H1 (cell line): ENCODE data around the gene CNDP2. TPM values are rescaled to one million over a fixed set of nuclear protein-coding genes. Genes with fewer than 3 reads are reported as not detected.

Experiments
- CTCF ChIA-PET: fragments of 300-600 bp; sonication (Branson Sonifier 250); formaldehyde crosslinking; loops from one replicate; lab custom pipeline; 2021; ENCODE audit not compliant: partially characterized antibody; lab: Charles Lee
- POLR2A ChIA-PET: fragments of 300-600 bp; sonication (Branson Sonifier 250); formaldehyde crosslinking; loops from one replicate; lab custom pipeline; 2021; ENCODE audit warnings: inconsistent platforms; ENCODE audit not compliant: partially characterized antibody; lab: Charles Lee
- DNase-seq, 2 experiments: peaks; one replicate each; pipeline versions ENCODE4 v3.0.0 to v3.0.0-alpha.2; 2010 to 2022; ENCODE audit warnings: low spot score in 2 of 2, low read depth in 1 of 2, mixed read lengths in 1 of 2
- FAIRE-seq: peaks from 2 replicates; lab custom pipeline; 2011; peaks lifted over from hg19 to GRCh38; lab: Jason Lieb, UNC
- H2AFZ ChIP-seq: 2 replicates; pipeline ENCODE4 v1.8.1; 2012; ENCODE audit warnings: low read length, inconsistent platforms
- H2AK5ac ChIP-seq: 2 replicates; pipeline ENCODE4 v1.6.1; 2013; ENCODE audit warnings: low read depth, low read length
- H2BK120ac ChIP-seq: replicated peaks from 2 replicates; pipeline ENCODE3; 2013; ENCODE audit warnings: low read depth, low read length, inconsistent platforms
- H2BK12ac ChIP-seq: 2 replicates; pipeline ENCODE4 v1.6.1; 2013; ENCODE audit warnings: low read depth, low read length
- H2BK15ac ChIP-seq: 2 replicates; pipeline ENCODE4 v1.6.1; 2013; ENCODE audit warnings: low read length
- H2BK20ac ChIP-seq: 2 replicates; pipeline ENCODE4 v1.6.1; 2013; ENCODE audit warnings: low read length
- H2BK5ac ChIP-seq: 2 replicates; pipeline ENCODE4 v1.6.1; 2013; ENCODE audit warnings: low read depth, low read length
- H3K14ac ChIP-seq: 2 replicates; pipeline ENCODE4 v1.6.1; 2013; ENCODE audit warnings: inconsistent platforms; ENCODE audit not compliant: insufficient read length
- H3K18ac ChIP-seq: 2 replicates; pipeline ENCODE4 v1.6.1; 2013; ENCODE audit warnings: low read length; ENCODE audit errors: extremely low read depth
- H3K23ac ChIP-seq: 2 replicates; pipeline ENCODE4 v1.6.1; 2013; ENCODE audit warnings: inconsistent platforms; ENCODE audit not compliant: insufficient read length
- H3K23me2 ChIP-seq: 2 replicates; pipeline ENCODE4 v1.6.1; 2013; ENCODE audit warnings: low read depth, low read length
- H3K27ac ChIP-seq: 2 replicates; pipeline ENCODE4 v1.6.1; 2011; ENCODE audit warnings: low read depth, low read length, inconsistent platforms
- H3K27me3 ChIP-seq, 4 experiments: replicated peaks in 1 of 4; 1 replicate in 1 of 4; 2 replicates in 3 of 4; pipeline versions ENCODE4 v1.6.1 to v1.8.1; 2011 to 2013; ENCODE audit warnings: low read length in 3 of 4, mild to moderate bottlenecking in 3 of 4, inconsistent platforms in 2 of 4, mixed read lengths in 2 of 4, moderate library complexity in 1 of 4; ENCODE audit not compliant: control insufficient read depth in 3 of 4, insufficient read depth in 3 of 4; ENCODE audit errors: extremely low read depth in 1 of 4
- H3K36me3 ChIP-seq, 4 experiments: 2 replicates each; pipeline versions ENCODE4 v1.6.1 to v1.8.1; 2011 to 2013; ENCODE audit warnings: mild to moderate bottlenecking in 4 of 4, low read length in 3 of 4, moderate library complexity in 2 of 4, control low read depth in 1 of 4, inconsistent platforms in 1 of 4; ENCODE audit not compliant: insufficient read depth in 4 of 4, control insufficient read depth in 2 of 4
- H3K4ac ChIP-seq: replicated peaks from 2 replicates; pipeline ENCODE3; 2013; ENCODE audit warnings: low read length, low read depth, mixed read lengths, inconsistent platforms; ENCODE audit not compliant: insufficient read length
- H3K4me1 ChIP-seq, 4 experiments: replicated peaks in 1 of 4; 1 replicate in 1 of 4; 2 replicates in 3 of 4; pipeline versions ENCODE4 v1.6.1 to v1.8.1; 2011 to 2013; ENCODE audit warnings: low read length in 3 of 4, inconsistent platforms in 2 of 4, mixed read lengths in 1 of 4; ENCODE audit not compliant: insufficient read depth in 4 of 4, control insufficient read depth in 3 of 4
- H3K4me2 ChIP-seq, 2 experiments: 2 replicates each; pipeline versions ENCODE4 v1.6.1 to v1.8.1; 2011 to 2013; ENCODE audit warnings: low read depth in 2 of 2, low read length in 2 of 2, control low read depth in 1 of 2, inconsistent platforms in 1 of 2, mild to moderate bottlenecking in 1 of 2; ENCODE audit not compliant: insufficient read depth in 1 of 2
- H3K4me3 ChIP-seq, 4 experiments: fragments of 200-600, 300-600 bp in 1 of 4; sonication (generic), shearing (Covaris generic), sonication (Bioruptor Twin) in 1 of 4; 2 replicates each; pipeline versions ENCODE4 v1.5.1 to v1.8.1; 2011 to 2016; ENCODE audit warnings: low read length in 4 of 4, low read depth in 3 of 4, control low read depth in 2 of 4, inconsistent platforms in 2 of 4, mild to moderate bottlenecking in 2 of 4, mixed read lengths in 1 of 4, moderate library complexity in 1 of 4; ENCODE audit not compliant: insufficient read depth in 2 of 4; ENCODE audit errors: extremely low read depth in 1 of 4
- H3K56ac ChIP-seq: replicated peaks from 2 replicates; pipeline ENCODE3; 2013; ENCODE audit warnings: low read depth, mild to moderate bottlenecking, mixed read lengths, low read length, inconsistent platforms; ENCODE audit not compliant: insufficient read length
- H3K79me1 ChIP-seq: 2 replicates; pipeline ENCODE4 v1.6.1; 2013; ENCODE audit warnings: low read depth, low read length, control low read depth
- H3K79me2 ChIP-seq, 2 experiments: 2 replicates each; pipeline versions ENCODE4 v1.6.1 to v1.8.1; 2012 to 2013; ENCODE audit warnings: low read length in 2 of 2, mild to moderate bottlenecking in 2 of 2, inconsistent platforms in 1 of 2; ENCODE audit not compliant: insufficient read depth in 2 of 2, control insufficient read depth in 1 of 2
- H3K9ac ChIP-seq, 4 experiments: replicated peaks in 1 of 4; 1 replicate in 1 of 4; 2 replicates in 3 of 4; pipeline versions ENCODE4 v1.6.1 to v1.8.1; 2011 to 2013; ENCODE audit warnings: low read depth in 3 of 4, low read length in 3 of 4, control low read depth in 2 of 4, mild to moderate bottlenecking in 2 of 4, moderate library complexity in 2 of 4, inconsistent platforms in 1 of 4; ENCODE audit errors: extremely low read depth in 1 of 4
- H3K9me3 ChIP-seq, 2 experiments: 2 replicates each; pipeline versions ENCODE4 v1.6.1 to v1.8.1; 2012 to 2013; ENCODE audit warnings: mild to moderate bottlenecking in 2 of 2, moderate library complexity in 2 of 2, control low read depth in 1 of 2, inconsistent platforms in 1 of 2, low read depth in 1 of 2, low read length in 1 of 2, mixed read lengths in 1 of 2; ENCODE audit not compliant: insufficient read depth in 2 of 2
- H4K20me1 ChIP-seq, 2 experiments: replicated peaks in 1 of 2; 2 replicates each; pipeline versions ENCODE3 to v1.8.1; 2011 to 2013; ENCODE audit warnings: inconsistent platforms in 2 of 2, low read length in 2 of 2, mild to moderate bottlenecking in 1 of 2; ENCODE audit not compliant: insufficient read depth in 2 of 2, control insufficient read depth in 1 of 2
- H4K5ac ChIP-seq: 2 replicates; pipeline ENCODE4 v1.6.1; 2013; ENCODE audit warnings: low read length, low read depth, mixed read lengths, inconsistent platforms; ENCODE audit not compliant: insufficient read length
- H4K8ac ChIP-seq: 2 replicates; pipeline ENCODE4 v1.8.0; 2013; ENCODE audit warnings: mild to moderate bottlenecking, moderate library complexity, low read length, inconsistent platforms; ENCODE audit not compliant: insufficient read depth; ENCODE audit errors: extremely low read depth
- H4K91ac ChIP-seq: replicated peaks from 2 replicates; pipeline ENCODE3; 2013; ENCODE audit warnings: low read length, mixed read lengths, inconsistent platforms; ENCODE audit not compliant: insufficient read length
- BCL11A ChIP-seq, 2 experiments: IDR thresholded peaks; one replicate each; pipeline ENCODE4 v1.6.1; 2011; ENCODE audit warnings: low read depth in 2 of 2, low read length in 2 of 2, mild to moderate bottlenecking in 2 of 2
- WGBS, 2 experiments: shearing (Covaris generic) in 1 of 2; methylation state at CpG; one replicate each; pipeline versions ENCODE4 v1.1.6 to v1.1.7; 2013 to 2015; ENCODE audit warnings: low lambda C conversion rate in 2 of 2, mixed read lengths in 2 of 2, inconsistent platforms in 1 of 2, low coverage in 1 of 2, missing lambda C conversion rate in 1 of 2; ENCODE audit not compliant: insufficient replicate concordance in 2 of 2, insufficient coverage in 1 of 2, insufficient read length in 1 of 2; ENCODE audit errors: extremely low coverage in 1 of 2, missing lambda C conversion rate in 1 of 2; 5-methylcytosine and 5-hydroxymethylcytosine counted together
- polyA plus RNA-seq, 7 experiments: library from polyadenylated mRNA; depleted of rRNA in 3 of 7; stranded (reverse) in 5 of 7; unstranded in 2 of 7; fragments of >200 nt in 5 of 7; fragments of 200-250 nt in 2 of 7; gene quantifications; 1 replicate in 5 of 7; 2 replicates in 1 of 7; 4 replicates in 1 of 7; pipeline versions ENCODE4 v1.2.1 to v1.2.3, GENCODE V29; 2011 to 2013; ENCODE audit warnings: missing spikeins in 2 of 7, mixed read lengths in 2 of 7
- total RNA-seq: library from RNA; stranded (reverse); fragmentation: NEBNext Ultra II Directional; extraction: Animal tissue kit (Norgen Biotek cat#: 25700); gene quantifications from 2 replicates; pipeline ENCODE4 v1.2.1, GENCODE V29; 2021
- TF ChIP-seq, protein P1 (sequence below), 3 experiments: IDR thresholded peaks; 1 replicate in 2 of 3; 2 replicates in 1 of 3; pipeline versions ENCODE4 v1.5.1 to v1.6.1; 2011; ENCODE audit warnings: low read length in 3 of 3, mild to moderate bottlenecking in 3 of 3, inconsistent platforms in 2 of 3, low read depth in 1 of 3, moderate library complexity in 1 of 3; ENCODE audit not compliant: insufficient read depth in 1 of 3; ENCODE audit errors: control extremely low read depth in 1 of 3

Gene CNDP2
- total and polyA plus RNA-seq, 2 of the 8 experiments (the other 6 are each of a cell fraction or from before 2014, with no cell fraction given), result 71.8 to 243 TPM

DNA sequence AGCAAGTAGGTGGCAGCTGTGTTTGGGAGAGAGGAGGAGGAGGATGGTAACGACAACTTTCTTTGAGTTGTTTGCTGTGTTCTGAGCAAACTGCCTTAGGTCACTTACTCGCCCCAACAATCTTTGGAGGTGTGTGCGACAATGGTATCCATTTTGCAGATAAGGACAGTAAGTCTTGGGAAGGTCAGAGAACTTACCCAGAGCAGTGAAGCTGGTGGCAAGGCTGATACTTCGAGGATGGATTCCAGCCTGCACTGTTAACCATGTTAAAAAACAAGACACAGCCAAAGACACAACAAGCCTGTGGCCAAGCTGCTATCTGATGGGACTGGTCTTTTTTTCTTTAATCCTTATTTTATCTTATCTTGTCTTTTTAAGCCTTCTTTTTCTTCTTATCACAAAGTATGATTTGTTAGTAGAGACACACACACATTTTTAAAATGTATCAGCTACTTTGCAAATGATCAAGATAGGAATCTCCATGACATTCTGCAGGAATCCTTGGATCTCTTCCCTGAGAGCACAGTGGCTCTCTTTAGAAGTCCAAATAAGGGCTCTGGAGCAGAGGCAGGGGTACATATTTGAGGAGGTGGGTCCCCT, 66.1 kb downstream of the CNDP2 start:
- Histone ChIP-seq H3K4me1 (no peaks in the 10 kb centered on the region), H3K9me3 (peaks cover 8 to 12% of the 10 kb centered on the region in 2 experiments), H2BK15ac (no peak overlapping the region), H2AFZ (no peak overlapping the region), H3K36me3 (no peaks in the 10 kb centered on the region), H3K9ac (no peak overlapping the region), H3K56ac (no peak overlapping the region), H3K18ac (no peak overlapping the region), H3K27ac (no peak overlapping the region), H4K8ac (no peak overlapping the region), H4K20me1 (no peaks in the 10 kb centered on the region), H3K27me3 (no peaks in the 10 kb centered on the region), H3K79me1 (no peaks in the 10 kb centered on the region), H4K91ac (no peak overlapping the region), H3K4me3 (no peak overlapping the region), H3K14ac (no peak overlapping the region), H2BK20ac (no peak overlapping the region), H2BK120ac (no peak overlapping the region), H4K5ac (no peak overlapping the region), H3K4me2 (no peak overlapping the region), H3K4ac (no peak overlapping the region), H2BK12ac (no peak overlapping the region), H2AK5ac (no peak overlapping the region), H2BK5ac (no peak overlapping the region), H3K79me2 (no peaks in the 10 kb centered on the region), H3K23ac (no peak overlapping the region), H3K23me2 (no peaks in the 10 kb centered on the region)
- CTCF ChIA-PET, result interaction anchor here (0.7 to 1.2 kb wide), 4 partner anchors 9 to 278 kb away, joined by 3 to 5 read pairs (median 5); no protein-coding TSS in a partner anchor
- FAIRE-seq (no peak), DNase-seq (no peak)
- POLR2A ChIA-PET, result no interaction called here
- 82% methylated on average over 4 of the region's 4 CpGs; no CpG with 5 or more reads in 1 of the 2 experiments for whole genome bisulfite sequencing, 2 experiments
- no peak for TF ChIP-seq BCL11A (IDR thresholded peaks at IDR 0.05; ENCODE audit: low read depth in 2 of 2, low read length in 2 of 2)
- TF ChIP-seq, protein P1, sequence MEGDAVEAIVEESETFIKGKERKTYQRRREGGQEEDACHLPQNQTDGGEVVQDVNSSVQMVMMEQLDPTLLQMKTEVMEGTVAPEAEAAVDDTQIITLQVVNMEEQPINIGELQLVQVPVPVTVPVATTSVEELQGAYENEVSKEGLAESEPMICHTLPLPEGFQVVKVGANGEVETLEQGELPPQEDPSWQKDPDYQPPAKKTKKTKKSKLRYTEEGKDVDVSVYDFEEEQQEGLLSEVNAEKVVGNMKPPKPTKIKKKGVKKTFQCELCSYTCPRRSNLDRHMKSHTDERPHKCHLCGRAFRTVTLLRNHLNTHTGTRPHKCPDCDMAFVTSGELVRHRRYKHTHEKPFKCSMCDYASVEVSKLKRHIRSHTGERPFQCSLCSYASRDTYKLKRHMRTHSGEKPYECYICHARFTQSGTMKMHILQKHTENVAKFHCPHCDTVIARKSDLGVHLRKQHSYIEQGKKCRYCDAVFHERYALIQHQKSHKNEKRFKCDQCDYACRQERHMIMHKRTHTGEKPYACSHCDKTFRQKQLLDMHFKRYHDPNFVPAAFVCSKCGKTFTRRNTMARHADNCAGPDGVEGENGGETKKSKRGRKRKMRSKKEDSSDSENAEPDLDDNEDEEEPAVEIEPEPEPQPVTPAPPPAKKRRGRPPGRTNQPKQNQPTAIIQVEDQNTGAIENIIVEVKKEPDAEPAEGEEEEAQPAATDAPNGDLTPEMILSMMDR (IDR thresholded peaks at IDR 0.05; ENCODE audit: control extremely low read depth in 1 of 3, insufficient read depth in 1 of 3, low read depth in 1 of 3, low read length in 3 of 3), result no peak
